HCT116 (cell line): ENCODE data around the gene FPR2. TPM values are rescaled to one million over a fixed set of nuclear protein-coding genes. Genes with fewer than 3 reads are reported as not detected.

ENCODE experiments used
- ATAC-seq: fragments of 200-7000 bp; cut with Tn5 transposase; 2 replicates; pipeline ENCODE4 v1.9.1; 2020; ENCODE audit warnings: mild to moderate bottlenecking, moderate library complexity
- BruUV-seq: library from RNA; stranded (reverse); fragments of 400-500 nt; replicated peaks from 2 replicates; lab custom pipeline; 2021; lab: Mats Ljungman, UMichigan
- CTCF ChIA-PET: fragments of 300-600 bp; sonication (Branson Sonifier 250); formaldehyde crosslinking; loops from one replicate; lab custom pipeline; 2021; ENCODE audit warnings: antibody characterized with exemption; lab: Charles Lee
- POLR2A ChIA-PET: fragments of 300-600, 350-600 bp; sonication (Branson Sonifier 250); formaldehyde crosslinking; loops from one replicate; lab custom pipeline; 2021; ENCODE audit warnings: antibody characterized with exemption; lab: Charles Lee
- RAD21 ChIA-PET, 2 experiments: fragments of 300-600 bp; sonication (Branson Sonifier 250); formaldehyde crosslinking; loops; one replicate each; lab custom pipeline; 2023; ENCODE audit warnings: low total read pairs in 2 of 2; ENCODE audit not compliant: uncharacterized antibody in 2 of 2, unreplicated experiment in 2 of 2, low non-redundant PET in 1 of 2; lab: Charles Lee
- DNase-seq: peaks from one replicate; pipeline ENCODE4 v3.0.0-alpha.2; 2010; ENCODE audit warnings: low read depth, low spot score
- H2AFZ ChIP-seq: fragments of 200-600 bp; shearing (Covaris generic), sonication (generic); 2 replicates; pipeline ENCODE4 v1.6.1; 2017; ENCODE audit warnings: low read depth, mixed run types, mixed read lengths, antibody characterized with exemption, low read length; ENCODE audit not compliant: poor library complexity, severe bottlenecking
- H3K27ac ChIP-seq: 2 replicates; pipeline ENCODE4 v1.5.1; 2012; ENCODE audit warnings: low read depth, low read length
- H3K27me3 ChIP-seq: fragments of 200-600 bp; sonication (generic); 2 replicates; pipeline ENCODE4 v1.6.1; 2016; ENCODE audit warnings: mixed run types, low read length, mixed read lengths; ENCODE audit not compliant: insufficient read depth
- H3K36me3 ChIP-seq, 2 experiments: fragments of 200-500 bp in 1 of 2; fragments of 200-600 bp in 1 of 2; sonication (Bioruptor generic) in 1 of 2; sonication (generic) in 1 of 2; 2 replicates each; pipeline versions ENCODE4 v1.5.1 to v1.6.1; 2014 to 2016; ENCODE audit warnings: low read length in 2 of 2, inconsistent platforms in 1 of 2, mixed read lengths in 1 of 2, mixed run types in 1 of 2; ENCODE audit not compliant: insufficient read depth in 2 of 2, control insufficient read depth in 1 of 2
- H3K4me1 ChIP-seq, 2 experiments: fragments of 200-600 bp in 1 of 2; sonication (generic) in 1 of 2; 2 replicates each; pipeline versions ENCODE4 v1.5.1 to v1.6.1; 2012 to 2017; ENCODE audit warnings: low read length in 2 of 2, inconsistent platforms in 1 of 2, mild to moderate bottlenecking in 1 of 2, mixed read lengths in 1 of 2, mixed run types in 1 of 2, moderate library complexity in 1 of 2; ENCODE audit not compliant: insufficient read depth in 2 of 2, control insufficient read depth in 1 of 2
- H3K4me2 ChIP-seq: fragments of 200-600 bp; sonication (generic); 2 replicates; pipeline ENCODE4 v1.6.1; 2017; ENCODE audit warnings: mixed run types, low read length, mixed read lengths
- H3K4me3 ChIP-seq, 2 experiments: fragments of 200-600 bp in 1 of 2; sonication (generic) in 1 of 2; replicated peaks in 1 of 2; 2 replicates each; pipeline ENCODE4 v1.5.1; 2011 to 2016; ENCODE audit warnings: low read length in 2 of 2, control low read depth in 1 of 2, low read depth in 1 of 2, mild to moderate bottlenecking in 1 of 2, mixed read lengths in 1 of 2, mixed run types in 1 of 2
- H3K79me2 ChIP-seq: fragments of 200-600 bp; sonication (generic); 2 replicates; pipeline ENCODE4 v1.6.1; 2017; ENCODE audit warnings: mild to moderate bottlenecking, mixed run types, low read length, moderate library complexity, mixed read lengths; ENCODE audit not compliant: insufficient read depth
- H3K9ac ChIP-seq: fragments of 200-600 bp; sonication (generic); 2 replicates; pipeline ENCODE4 v1.6.1; 2016; ENCODE audit warnings: low read length, mixed read lengths
- H3K9me2 ChIP-seq: fragments of 200-600 bp; sonication (generic), shearing (Covaris generic); 2 replicates; pipeline ENCODE4 v1.6.1; 2017; ENCODE audit warnings: mixed run types, mild to moderate bottlenecking, moderate library complexity; ENCODE audit not compliant: insufficient read depth
- H3K9me3 ChIP-seq, 2 experiments: fragments of 200-500 bp in 1 of 2; fragments of 200-600 bp in 1 of 2; sonication (Bioruptor generic) in 1 of 2; sonication (generic) in 1 of 2; 2 replicates each; pipeline ENCODE4 v1.6.1; 2014 to 2017; ENCODE audit warnings: low read length in 2 of 2, mixed read lengths in 2 of 2, inconsistent platforms in 1 of 2, low read depth in 1 of 2, mild to moderate bottlenecking in 1 of 2, mixed run types in 1 of 2, moderate library complexity in 1 of 2; ENCODE audit not compliant: control insufficient read depth in 1 of 2, insufficient read depth in 1 of 2
- H4K20me1 ChIP-seq: fragments of 200-600 bp; sonication (generic), shearing (Covaris generic); 2 replicates; pipeline ENCODE4 v1.6.1; 2017; ENCODE audit warnings: mixed run types, mild to moderate bottlenecking, moderate library complexity; ENCODE audit not compliant: insufficient read depth
- ATF3 ChIP-seq: IDR thresholded peaks from 2 replicates; pipeline ENCODE4 v1.6.1; 2012
- CBX3 ChIP-seq: IDR thresholded peaks from 2 replicates; pipeline ENCODE4 v1.6.1; 2012; ENCODE audit warnings: low read depth
- CEBPB ChIP-seq: IDR thresholded peaks from 2 replicates; pipeline ENCODE4 v1.6.1; 2012; ENCODE audit warnings: low read depth
- EGR1 ChIP-seq: IDR thresholded peaks from 2 replicates; pipeline ENCODE4 v1.6.1; 2012; ENCODE audit warnings: low read depth
- ELF1 ChIP-seq: IDR thresholded peaks from 2 replicates; pipeline ENCODE4 v1.6.1; 2012; ENCODE audit warnings: low read depth, borderline replicate concordance
- FOSL1 ChIP-seq: IDR thresholded peaks from 2 replicates; pipeline ENCODE4 v1.6.1; 2012; ENCODE audit warnings: low read depth
- JUND ChIP-seq: IDR thresholded peaks from 2 replicates; pipeline ENCODE4 v1.6.1; 2012
- MAX ChIP-seq: IDR thresholded peaks from 2 replicates; pipeline ENCODE4 v1.6.1; 2012
- POLR2A ChIP-seq: IDR thresholded peaks from 2 replicates; pipeline ENCODE4 v1.7.0; 2011; ENCODE audit warnings: borderline replicate concordance; ENCODE audit not compliant: insufficient read depth, insufficient read length; ENCODE audit errors: extremely low read depth
- RAD21 ChIP-seq: IDR thresholded peaks from 2 replicates; pipeline ENCODE4 v1.6.1; 2012; ENCODE audit warnings: low read depth, mild to moderate bottlenecking
- REST ChIP-seq: IDR thresholded peaks from 2 replicates; pipeline ENCODE4 v1.6.1; 2012; ENCODE audit warnings: low read depth
- SIN3A ChIP-seq: IDR thresholded peaks from 2 replicates; pipeline ENCODE4 v1.6.1; 2012; ENCODE audit warnings: low read depth
- SP1 ChIP-seq: IDR thresholded peaks from 2 replicates; pipeline ENCODE4 v1.6.1; 2012; ENCODE audit warnings: low read depth
- SRF ChIP-seq: IDR thresholded peaks from 2 replicates; pipeline ENCODE4 v1.6.1; 2012; ENCODE audit warnings: low read depth
- TCF7L2 ChIP-seq: IDR thresholded peaks from 2 replicates; pipeline ENCODE4 v1.7.0; 2011; ENCODE audit warnings: borderline replicate concordance, inconsistent platforms; ENCODE audit not compliant: insufficient read depth, insufficient read length; ENCODE audit errors: extremely low read depth
- YY1 ChIP-seq: IDR thresholded peaks from 2 replicates; pipeline ENCODE4 v1.6.1; 2011; ENCODE audit warnings: low read length, low read depth, moderate library complexity, mild to moderate bottlenecking; ENCODE audit not compliant: insufficient replicate concordance; ENCODE audit errors: extremely low read depth
- ZBTB33 ChIP-seq: IDR thresholded peaks from 2 replicates; pipeline ENCODE4 v1.6.1; 2011; ENCODE audit warnings: mild to moderate bottlenecking, low read length, moderate library complexity; ENCODE audit not compliant: insufficient replicate concordance; ENCODE audit errors: extremely low read depth
- ZNF274 ChIP-seq: fragments of 200-500 bp; sonication (Bioruptor generic); IDR thresholded peaks from 2 replicates; pipeline ENCODE4 v1.6.1; 2014; ENCODE audit warnings: mild to moderate bottlenecking, low read depth, low read length, inconsistent platforms
- intact Hi-C: fragments of 100-400 bp; cut with micrococcal nuclease; formaldehyde crosslinking; loops from 2 replicates; pipeline ENCODE4 v1.10.0; 2022
- total RNA-seq: library from RNA; stranded (reverse); gene quantifications from one replicate; pipeline ENCODE4 v1.2.1, GENCODE V29; 2021; ENCODE audit not compliant: unreplicated experiment

FPR2 gene
- total RNA-seq, 1 experiment from 2014 or later = not detected

GRCh38 chr19:51815043-51815442, 54.1 kb downstream of the FPR2 start:
- H2AFZ ChIP-seq = no peak overlapping the region
- no peak overlapping the region for H3K4me3 ChIP-seq
- no peak overlapping the region for H3K27ac ChIP-seq
- no peaks in the 10 kb centered on the region for H4K20me1 ChIP-seq
- ChIA-PET POLR2A (no interaction called here), CTCF (no interaction called here), RAD21 (no interaction called here)
- intact Hi-C loops = no loop called here
- H3K79me2 ChIP-seq = no peaks in the 10 kb centered on the region
- H3K4me1 ChIP-seq = no peaks in the 10 kb centered on the region
- ATAC-seq = no peak
- H3K4me2 ChIP-seq = no peak overlapping the region
- BruUV-seq = no TSS peak
- no peaks in the 10 kb centered on the region for H3K27me3 ChIP-seq
- DNase-seq = no peak
- H3K9me3 ChIP-seq = peaks cover 0 to 3% of the 10 kb centered on the region in 2 experiments; a peak in 2 of 4 replicates
- no peaks in the 10 kb centered on the region for H3K9me2 ChIP-seq
- H3K9ac ChIP-seq = no peak overlapping the region
- H3K36me3 ChIP-seq = no peaks in the 10 kb centered on the region
- TF ChIP-seq ELF1 (no peak), SP1 (no peak), MAX (no peak), YY1 (no peak), RAD21 (no peak), SRF (no peak), REST (no peak), EGR1 (no peak), JUND (no peak), TCF7L2 (no peak), ZBTB33 (no peak), SIN3A (no peak), FOSL1 (no peak), ZNF274 (no peak), POLR2A (no peak), ATF3 (no peak), CBX3 (no peak), CEBPB (no peak)
